Ectodermal cell (in vitro differentiated cells): ENCODE results near the gene MPG.

Experiments
- H3K27ac ChIP-seq: 2 replicates; pipeline ENCODE4 v1.7.0; 2013; ENCODE audit warnings: mild to moderate bottlenecking, low read depth, low read length; ENCODE audit not compliant: insufficient read depth, poor library complexity, severe bottlenecking
- H3K27me3 ChIP-seq: 2 replicates; pipeline ENCODE4 v1.7.0; 2013; ENCODE audit warnings: mild to moderate bottlenecking, low read length; ENCODE audit not compliant: insufficient read depth, control insufficient read depth, poor library complexity, severe bottlenecking
- H3K36me3 ChIP-seq: one replicate; pipeline ENCODE4 v1.7.0; 2013; ENCODE audit warnings: low read length; ENCODE audit not compliant: control insufficient read depth, insufficient read depth
- H3K4me1 ChIP-seq: one replicate; pipeline ENCODE4 v1.7.0; 2013; ENCODE audit warnings: low read length; ENCODE audit not compliant: control insufficient read depth, insufficient read depth
- H3K4me3 ChIP-seq: 2 replicates; pipeline ENCODE4 v1.7.0; 2013; ENCODE audit warnings: low read depth, low read length, control low read depth; ENCODE audit not compliant: insufficient read depth
- H3K9me3 ChIP-seq: 2 replicates; pipeline ENCODE4 v1.7.0; 2013; ENCODE audit warnings: mild to moderate bottlenecking, low read length, moderate library complexity; ENCODE audit not compliant: control insufficient read depth
- WGBS, 2 experiments: methylation state at CpG; one replicate each; pipeline ENCODE4 v1.1.7; 2013; ENCODE audit warnings: missing lambda C conversion rate in 2 of 2; 5-methylcytosine and 5-hydroxymethylcytosine counted together

Gene MPG

DNA sequence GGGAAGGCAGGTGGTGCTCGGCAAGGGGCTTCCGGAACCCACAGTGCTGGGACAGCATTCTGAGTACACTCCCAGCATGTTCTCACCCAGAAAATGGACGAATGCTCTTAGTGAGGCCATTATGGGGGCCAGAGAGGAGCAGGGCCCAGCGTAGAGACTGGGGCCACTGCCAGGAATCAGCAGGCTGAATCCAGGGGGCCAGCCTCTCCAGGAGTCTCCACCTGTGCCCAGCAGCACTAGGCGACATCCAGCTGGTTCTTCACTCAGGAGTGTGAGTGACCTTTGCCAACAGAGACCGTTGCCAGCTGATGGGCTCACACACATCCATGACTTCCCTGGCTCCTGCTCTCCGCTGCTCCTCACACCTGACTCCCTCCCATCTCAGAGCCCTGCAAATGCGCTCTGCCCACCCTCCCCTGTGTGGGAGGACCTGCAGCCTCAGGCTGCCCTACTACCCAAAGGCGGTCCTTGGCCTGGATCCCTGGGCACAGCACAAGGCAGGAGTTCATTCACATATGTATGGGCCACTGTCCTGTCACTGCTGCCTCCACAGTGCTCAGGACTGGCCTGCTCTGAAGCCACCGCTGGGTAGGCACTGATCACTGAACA, 10.7 kb upstream of the MPG start:
- WGBS, 2 experiments = 91 to 93% methylated on average over 10 of the region's 10 CpGs
- Histone ChIP-seq H3K4me3 (no peak overlapping the region), H3K36me3 (peaks cover 3% of the 10 kb centered on the region), H3K27me3 (peaks cover 3% of the 10 kb centered on the region), H3K4me1 (peaks cover 27% of the 10 kb centered on the region), H3K9me3 (no peaks in the 10 kb centered on the region), H3K27ac (no peak overlapping the region)

DNA sequence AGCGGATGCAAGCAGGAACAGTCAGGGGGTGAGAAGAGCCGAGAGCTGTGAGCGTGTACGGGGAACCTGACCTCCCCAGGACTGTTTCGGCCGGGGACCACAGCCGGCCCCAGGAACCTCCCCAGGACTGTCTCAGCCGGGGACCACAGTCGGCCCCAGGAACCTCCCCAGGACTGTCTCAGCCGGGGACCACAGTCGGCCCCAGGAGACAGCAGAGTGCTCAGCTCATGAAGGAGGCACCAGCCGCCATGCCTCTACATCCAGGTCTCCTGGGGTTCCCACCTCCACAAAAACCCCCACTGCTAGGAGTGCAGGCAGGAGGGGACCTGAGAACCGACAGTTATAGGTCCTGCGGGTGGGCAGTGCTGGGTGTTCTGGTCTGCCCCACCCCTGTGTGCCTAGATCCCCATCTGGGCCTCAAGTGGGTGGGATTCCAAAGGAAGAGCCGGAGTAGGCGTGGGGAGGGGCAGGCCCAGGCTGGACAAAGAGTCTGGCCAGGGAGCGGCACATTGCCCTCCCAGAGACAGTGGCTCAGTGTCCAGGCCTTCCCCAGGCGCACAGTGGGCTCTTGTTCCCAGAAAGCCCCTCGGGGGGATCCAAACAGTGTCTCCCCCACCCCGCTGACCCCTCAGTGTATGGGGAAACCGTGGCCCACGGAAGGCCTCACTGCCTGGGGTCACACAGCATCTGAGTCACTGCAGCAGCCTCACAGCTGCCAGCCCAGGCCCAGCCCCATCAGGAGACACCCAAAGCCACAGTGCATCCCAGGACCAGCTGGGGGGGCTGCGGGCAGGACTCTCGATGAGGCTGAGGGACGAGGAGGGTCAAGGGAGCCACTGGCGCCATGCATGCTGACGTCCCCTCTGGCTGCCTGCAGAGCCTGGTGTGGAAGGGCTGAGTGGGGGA, 9.9 kb upstream of the MPG start:
- Histone ChIP-seq H3K4me3 (no peak overlapping the region), H3K9me3 (no peaks in the 10 kb centered on the region), H3K27me3 (peaks cover 8% of the 10 kb centered on the region), H3K4me1 (peaks cover 33% of the 10 kb centered on the region), H3K36me3 (no peaks in the 10 kb centered on the region), H3K27ac (no peak overlapping the region)
- WGBS, 2 experiments = 88% methylated on average over 27 of the region's 27 CpGs

GRCh38 chr16:69181-69580, 8.8 kb upstream of the MPG start:
- no peaks in the 10 kb centered on the region for H3K9me3 ChIP-seq
- WGBS, 2 experiments = 83 to 88% methylated on average over 8 of the region's 8 CpGs
- H3K27ac ChIP-seq = no peak overlapping the region
- peaks cover 8% of the 10 kb centered on the region for H3K27me3 ChIP-seq
- H3K36me3 ChIP-seq = no peaks in the 10 kb centered on the region
- H3K4me3 ChIP-seq = no peak overlapping the region
- H3K4me1 ChIP-seq = peaks cover 42% of the 10 kb centered on the region

DNA sequence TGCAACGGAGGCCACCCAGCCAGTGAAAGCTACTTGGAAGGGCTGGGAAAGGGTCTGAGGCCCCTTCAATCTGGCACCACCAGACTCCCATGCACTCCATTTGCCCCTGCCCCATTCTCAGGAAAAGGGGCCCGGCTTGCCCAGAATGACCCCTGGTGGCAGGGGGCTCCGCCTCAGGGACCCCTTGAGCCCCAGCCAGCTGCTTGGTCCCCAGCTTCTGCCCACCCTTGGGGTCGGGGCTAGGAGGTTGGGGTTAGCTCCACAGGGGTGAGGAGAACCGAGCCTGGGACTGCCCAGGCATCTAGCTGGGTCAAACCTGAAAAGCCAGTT, 6.8 kb upstream of the MPG start:
- Histone ChIP-seq H3K27me3 (peaks cover 8% of the 10 kb centered on the region), H3K4me1 (peaks cover 58% of the 10 kb centered on the region), H3K27ac (no peak overlapping the region), H3K36me3 (no peaks in the 10 kb centered on the region), H3K4me3 (peak overlapping the region; percentile 60), H3K9me3 (no peaks in the 10 kb centered on the region)
- WGBS, 2 experiments = 65 to 67% methylated on average over 5 of the region's 5 CpGs

GRCh38 chr16:71540-72401, 6.3 kb upstream of the MPG start:
- Histone ChIP-seq H3K4me3 (peak overlapping the region; percentile 60), H3K4me1 (peaks cover 63% of the 10 kb centered on the region), H3K27ac (peak overlapping the region; percentile 32), H3K27me3 (peaks cover 8% of the 10 kb centered on the region), H3K36me3 (no peaks in the 10 kb centered on the region), H3K9me3 (no peaks in the 10 kb centered on the region)
- WGBS, 2 experiments = 1 to 2% methylated on average over 57 of the region's 57 CpGs

DNA sequence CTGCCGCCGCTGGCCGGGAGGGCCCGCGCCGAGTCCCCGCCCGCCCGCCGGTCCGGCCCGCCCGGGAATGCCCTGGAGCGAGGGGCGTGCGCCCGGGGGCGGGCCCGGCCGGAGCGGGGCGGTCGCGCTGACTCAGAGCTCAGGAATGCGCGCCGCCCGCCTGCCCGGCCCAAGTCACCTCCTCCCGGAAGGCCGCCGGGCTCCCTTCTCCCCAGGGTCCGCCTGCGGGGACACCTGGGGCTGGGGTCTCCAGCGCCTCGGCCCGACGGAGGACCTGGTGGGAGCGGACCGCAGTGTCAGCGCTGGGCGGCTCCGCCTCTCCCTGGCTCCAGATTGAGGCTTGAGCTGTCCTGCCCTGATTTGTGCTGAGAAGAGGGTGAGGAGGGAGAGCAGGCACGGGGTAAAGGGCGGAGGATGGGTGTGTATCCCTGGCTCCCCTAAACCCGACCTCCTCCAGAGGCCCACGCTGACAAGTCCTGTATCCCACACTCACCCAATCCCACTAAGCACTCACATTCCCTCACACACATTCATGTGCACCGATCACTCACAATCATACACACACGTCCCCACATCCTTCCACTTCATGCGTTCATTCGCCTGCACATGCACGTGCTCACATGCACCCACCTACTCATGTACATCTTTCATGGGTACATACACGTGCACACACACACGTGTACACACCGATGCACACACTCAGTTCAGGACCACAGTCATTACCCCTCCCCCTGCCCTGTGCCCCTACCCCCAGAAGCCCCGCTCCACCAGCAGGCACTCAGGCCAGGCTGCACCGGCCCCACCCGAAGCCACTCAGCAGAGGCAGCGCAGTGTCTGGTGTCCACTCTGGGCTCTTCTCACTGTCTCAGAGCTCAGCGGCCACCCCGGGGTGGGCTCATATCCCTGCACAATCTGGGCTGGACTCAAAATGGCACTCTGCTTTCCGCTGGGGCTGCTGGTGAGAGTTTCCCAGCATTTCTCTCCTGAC, 5.2 kb upstream of the MPG start, which contains the start of gene RHBDF1:
TSS of gene RHBDF1 (minus strand) at position 71 of the 988 bp plus-strand sequence. CDS start 7,616 bp downstream, outside the sequence.
- Histone ChIP-seq H3K4me1 (peaks cover 56% of the 10 kb centered on the region), H3K27ac (peak within 1 kb of the TSS; percentile 32), H3K9me3 (no peaks in the 10 kb centered on the region), H3K4me3 (peak within 1 kb of the TSS; percentile 60), H3K36me3 (no peaks in the 10 kb centered on the region), H3K27me3 (peaks cover 8% of the 10 kb centered on the region)
- 22 to 23% methylated on average over 62 of the region's 62 CpGs for WGBS, 2 experiments

GRCh38 chr16:74051-74746, 3.8 kb upstream of the MPG start:
- no peaks in the 10 kb centered on the region for H3K9me3 ChIP-seq
- H3K4me1 ChIP-seq = peaks cover 49% of the 10 kb centered on the region
- no peaks in the 10 kb centered on the region for H3K36me3 ChIP-seq
- H3K27me3 ChIP-seq = peaks cover 16% of the 10 kb centered on the region
- no peak overlapping the region for H3K4me3 ChIP-seq
- no peak overlapping the region for H3K27ac ChIP-seq
- 65 to 68% methylated on average over 12 of the region's 12 CpGs for WGBS, 2 experiments

- Histone ChIP-seq H3K9me3 (no peaks in the 10 kb centered on the region), H3K27ac (no peak overlapping the region), H3K4me3 (no peak overlapping the region), H3K27me3 (peaks cover 16% of the 10 kb centered on the region), H3K36me3 (no peaks in the 10 kb centered on the region), H3K4me1 (peaks cover 46% of the 10 kb centered on the region)
- WGBS, 2 experiments = 75% methylated on average over 16 of the region's 16 CpGs
These were observed 3.2 kb upstream of the MPG start for GRCh38 chr16:74747-75334.
